HG02678 (cell line): ENCODE data around the gene ACY1.

Experiments
- ATAC-seq: cut with Tn5 transposase; IDR thresholded peaks from one replicate; pipeline ENCODE4 v1.9.1; 2021; ENCODE audit warnings: mild to moderate bottlenecking, moderate library complexity; ENCODE audit not compliant: unreplicated experiment

Gene ACY1

DNA sequence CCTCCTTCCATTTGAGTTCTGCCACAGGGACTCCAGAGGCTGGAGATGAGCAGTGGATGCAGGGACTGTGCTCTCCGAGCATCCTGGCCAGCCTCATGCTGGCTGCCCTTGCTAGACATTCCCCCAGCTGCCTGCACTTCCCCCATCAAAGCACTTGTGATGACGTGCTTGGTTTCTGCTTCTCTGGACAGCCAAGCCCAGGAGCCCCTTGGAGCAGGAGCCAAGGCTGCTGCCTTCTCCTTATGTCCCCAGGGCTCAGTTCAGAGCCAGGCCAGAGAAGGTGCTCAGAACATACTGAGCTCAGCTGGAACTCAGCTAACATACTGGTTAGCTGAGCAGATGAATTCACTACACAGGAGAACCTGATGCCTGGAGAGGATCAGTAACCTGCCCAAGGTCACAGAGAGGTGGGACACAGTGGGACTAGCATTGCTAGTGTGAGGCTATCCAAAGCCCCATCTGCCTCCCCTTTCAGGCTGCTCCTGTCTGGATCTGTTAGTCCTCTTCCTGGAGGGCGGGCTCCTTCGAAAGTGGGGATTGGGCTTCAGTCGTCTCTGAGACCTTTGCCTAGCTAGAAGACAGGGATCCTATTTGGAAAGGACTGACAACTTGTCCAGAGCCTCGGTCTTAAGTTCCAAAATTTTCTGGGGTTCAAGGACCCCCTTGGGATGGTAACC, 20.3 kb upstream of the ACY1 start:
- ATAC-seq = no peak

GRCh38 chr3:51963951-51964451, 19.3 kb upstream of the ACY1 start:
- no peak for ATAC-seq

DNA sequence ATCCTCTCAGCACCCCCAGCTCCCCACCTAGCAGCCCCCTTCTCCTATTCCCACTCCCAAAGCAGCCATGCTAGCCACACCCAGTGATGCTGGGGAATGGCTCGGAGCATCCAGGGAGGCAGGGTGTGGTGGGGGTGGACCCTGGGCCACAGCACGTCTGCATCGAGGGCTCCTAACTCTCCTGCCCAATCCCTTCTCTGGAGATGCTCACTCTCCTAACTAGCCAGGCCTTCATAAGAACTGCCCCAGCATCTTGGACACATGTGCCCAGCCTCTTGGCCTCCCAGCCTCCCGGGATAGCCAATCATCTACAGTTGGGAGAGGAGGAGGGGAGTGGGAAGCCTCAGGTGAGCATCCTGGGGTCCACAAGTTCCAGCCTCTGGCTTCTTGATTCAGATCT, 18.8 kb upstream of the ACY1 start:
- no peak for ATAC-seq

GRCh38 chr3:51966016-51966415, 17.3 kb upstream of the ACY1 start:
- no peak for ATAC-seq

- no peak for ATAC-seq
Observed at GRCh38 chr3:51966486-51966885, 16.8 kb upstream of the ACY1 start.

GRCh38 chr3:51966922-51967383, 16.4 kb upstream of the ACY1 start:
- peak; percentile 38 for ATAC-seq

GRCh38 chr3:51967384-51968169, 15.8 kb upstream of the ACY1 start, which contains the start of gene PCBP4:
Gene PCBP4, minus strand, starts transcription at chr3:51967454. Its CDS starts 6,214 bp downstream, at chr3:51961240.
- peak; percentile 57 for ATAC-seq

DNA sequence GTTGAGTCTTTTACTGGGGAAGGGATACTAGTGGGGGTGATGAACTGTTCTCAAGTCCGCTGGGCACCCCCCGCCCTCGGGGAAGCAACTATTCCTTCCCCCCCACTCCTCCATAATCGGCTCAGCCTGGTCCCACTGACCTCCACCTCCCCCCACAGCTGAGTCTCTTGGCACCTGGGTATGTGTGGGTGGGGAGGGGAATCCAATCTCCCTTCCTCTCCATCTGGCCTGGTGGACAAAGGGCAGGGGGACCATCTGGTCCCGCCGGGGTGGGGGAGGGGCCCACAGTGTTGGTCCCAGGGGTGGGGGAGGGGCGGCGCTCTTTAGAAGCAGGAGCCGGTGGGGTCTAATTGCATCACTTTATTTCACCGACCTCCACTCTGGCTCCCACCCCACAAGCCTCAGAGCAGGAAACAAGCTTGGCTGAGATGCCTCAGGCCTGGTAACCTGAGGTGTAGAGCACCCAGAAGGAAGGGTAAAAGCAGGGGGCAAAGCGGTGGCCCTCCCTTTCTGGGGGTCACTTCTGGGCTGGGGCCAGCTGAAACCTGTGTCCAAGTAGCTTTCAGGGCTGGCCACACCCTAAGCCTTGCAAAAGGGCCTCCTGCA, 15.1 kb upstream of the ACY1 start:
- no peak for ATAC-seq

- no peak for ATAC-seq
Observed at GRCh38 chr3:51968883-51969678, 14.3 kb upstream of the ACY1 start.

DNA sequence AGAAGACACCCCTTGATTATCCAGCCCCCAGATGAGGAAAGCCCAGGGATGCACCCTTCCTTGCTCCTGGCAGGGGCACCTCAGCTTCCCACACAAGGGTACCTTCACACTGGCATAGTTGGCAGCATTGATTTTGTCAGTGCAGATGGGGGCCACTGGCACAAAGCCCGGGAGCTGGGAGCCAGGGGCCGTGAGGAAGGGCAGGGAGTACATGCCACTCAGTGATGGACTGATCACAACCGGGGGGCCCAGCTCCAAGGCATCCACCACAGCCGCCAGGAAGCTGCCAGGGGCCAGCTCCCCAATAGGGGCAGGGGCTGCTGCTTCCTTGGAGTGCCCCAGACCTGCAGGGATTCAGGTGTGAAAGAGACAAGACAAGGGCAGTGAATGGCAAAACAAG, 13.5 kb upstream of the ACY1 start:
- ATAC-seq = no peak

GRCh38 chr3:51970606-51971300, 12.6 kb upstream of the ACY1 start:
- ATAC-seq = no peak

DNA sequence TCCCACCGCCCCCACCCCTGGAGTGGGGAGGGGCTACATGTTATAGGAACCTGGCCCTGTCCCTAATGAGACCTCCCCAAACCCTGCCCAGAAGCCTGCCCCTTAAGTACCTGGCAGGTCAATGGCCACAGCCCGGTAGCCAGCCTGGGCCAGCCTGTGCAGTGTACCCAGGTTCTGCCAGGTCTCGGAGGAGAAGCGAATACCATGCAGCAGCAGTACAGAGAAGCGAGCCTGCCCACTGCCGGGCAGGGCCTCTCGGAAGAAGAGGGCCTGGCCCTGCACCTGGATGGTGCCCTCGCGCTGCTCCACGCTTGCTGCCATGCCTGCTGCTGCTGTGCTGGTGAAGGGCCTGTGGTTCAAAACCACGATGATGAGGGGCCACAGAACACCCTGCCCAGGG, 12.0 kb upstream of the ACY1 start:
- no peak for ATAC-seq

- peak; percentile 9 for ATAC-seq
Observed at GRCh38 chr3:51974277-51974962, 8.9 kb upstream of the ACY1 start.

GRCh38 chr3:51974963-51975851, 8.1 kb upstream of the ACY1 start, which contains the start of gene ABHD14A:
Gene ABHD14A, plus strand, starts transcription at chr3:51975064. Its CDS starts 72 bp downstream, at chr3:51975136.
- peak; percentile 66 for ATAC-seq

DNA sequence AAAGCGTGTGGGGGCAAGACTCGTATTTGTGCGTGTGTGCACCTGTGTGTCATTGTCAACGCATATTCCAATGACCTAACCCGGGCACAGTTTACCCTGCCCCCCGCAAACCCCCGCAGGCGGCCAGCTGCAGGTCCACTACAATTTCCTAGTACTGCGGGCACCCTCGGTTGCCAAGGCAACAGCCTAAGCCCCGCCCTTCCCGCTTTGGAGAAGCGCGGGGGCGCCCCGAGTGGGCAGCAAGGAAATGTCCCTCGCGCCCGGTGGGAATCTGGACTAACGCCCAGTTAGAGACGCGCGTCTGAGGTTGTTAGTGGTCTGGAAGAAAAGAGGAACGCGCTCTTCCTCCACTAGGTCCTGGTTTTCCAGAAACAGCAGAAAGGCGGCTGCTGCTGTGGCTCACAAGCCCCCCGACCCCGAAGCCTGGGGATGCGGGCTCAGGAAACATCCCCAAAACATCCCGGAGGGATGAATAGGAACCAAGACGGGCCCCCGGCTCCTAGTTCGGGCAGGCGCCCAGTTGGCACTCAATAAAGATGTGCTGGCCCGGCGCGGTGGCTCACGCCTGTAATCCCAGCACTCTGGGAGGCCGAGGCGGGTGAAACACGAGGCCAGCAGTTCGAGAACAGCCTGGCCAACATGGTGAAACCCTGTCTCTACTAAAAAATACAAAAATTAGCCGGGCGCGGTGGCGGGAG, 7.3 kb upstream of the ACY1 start:
- ATAC-seq = no peak

DNA sequence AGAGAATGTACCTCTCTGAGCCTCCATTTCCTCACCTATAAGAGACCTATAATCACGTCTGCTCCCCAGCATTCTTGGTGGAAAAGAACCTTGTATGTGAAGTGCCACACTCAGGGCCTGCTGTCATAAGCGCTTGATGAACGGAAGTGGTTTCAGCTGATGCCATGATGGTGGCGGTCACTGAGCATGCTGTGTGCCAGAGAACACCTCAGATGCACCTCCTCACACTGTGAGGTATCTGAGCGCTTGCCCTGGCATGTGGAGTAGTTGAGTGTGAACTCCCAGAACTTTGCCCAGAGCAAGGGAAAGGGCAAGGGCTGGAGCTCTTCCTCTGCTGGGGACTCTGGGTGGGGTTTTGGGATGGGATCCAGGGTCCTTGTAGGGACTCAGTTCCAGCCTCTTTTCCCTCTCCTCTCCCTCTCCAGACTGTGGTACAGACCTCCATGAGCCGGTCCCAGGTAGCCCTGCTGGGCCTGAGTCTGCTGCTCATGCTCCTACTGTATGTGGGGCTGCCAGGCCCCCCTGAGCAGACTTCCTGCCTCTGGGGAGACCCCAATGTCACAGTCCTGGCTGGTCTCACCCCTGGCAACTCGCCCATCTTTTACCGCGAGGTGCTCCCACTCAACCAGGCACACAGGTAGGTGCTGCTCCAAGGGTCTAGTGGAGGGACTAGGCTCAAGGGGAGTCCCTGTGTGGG, 5.7 kb upstream of the ACY1 start:
- ATAC-seq = no peak

DNA sequence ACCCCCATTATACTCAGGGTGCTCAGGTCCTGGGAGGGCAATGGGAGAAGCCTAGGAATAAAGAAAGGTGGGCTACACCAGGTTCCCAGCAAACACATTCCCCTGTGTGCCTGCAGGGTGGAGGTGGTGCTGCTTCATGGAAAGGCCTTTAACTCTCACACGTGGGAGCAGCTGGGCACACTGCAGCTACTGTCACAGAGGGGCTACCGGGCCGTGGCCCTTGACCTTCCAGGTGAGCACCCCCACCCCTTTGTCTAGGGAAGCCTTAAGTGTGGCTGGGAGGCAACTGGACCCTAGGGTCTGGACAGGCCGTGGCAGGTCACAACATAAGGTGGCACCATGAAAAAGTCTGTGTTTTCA, 5.2 kb upstream of the ACY1 start:
- ATAC-seq = no peak
